22Rv1 (cell line): ENCODE measurements around the gene BEX1.
"Not testable (repeated sequence)": the region's sequence is repeated elsewhere in the genome, so short reads cannot be mapped to it uniquely, and the experiment has no call there.

ENCODE experiments used
- H3K27ac ChIP-seq: fragments of 450-650 bp; 2 replicates; pipeline ENCODE4 v1.5.1; 2017
- CTCF ChIP-seq: fragments of 450-650 bp; IDR thresholded peaks from 2 replicates; pipeline ENCODE4 v1.5.1; 2017; ENCODE audit warnings: mild to moderate bottlenecking
- ZFX ChIP-seq: fragments of 450-650 bp; IDR thresholded peaks from 2 replicates; pipeline ENCODE4 v1.6.1; 2017; ENCODE audit warnings: antibody characterized with exemption, borderline replicate concordance

Gene BEX1

GRCh38 chrX:103063918-103064434 lies at the start of gene BEX1:
Gene BEX1, minus strand, starts transcription at chrX:103064171. Its CDS starts 897 bp downstream, at chrX:103063274.
- TF ChIP-seq CTCF, result no peak
- no peak for TF ChIP-seq ZFX
- peak within 1 kb of the TSS; percentile 65 for H3K27ac ChIP-seq

- H3K27ac ChIP-seq, result not testable (repeated sequence)
Measured at GRCh38 chrX:103109497-103109896, 45.5 kb upstream of the BEX1 start.

DNA sequence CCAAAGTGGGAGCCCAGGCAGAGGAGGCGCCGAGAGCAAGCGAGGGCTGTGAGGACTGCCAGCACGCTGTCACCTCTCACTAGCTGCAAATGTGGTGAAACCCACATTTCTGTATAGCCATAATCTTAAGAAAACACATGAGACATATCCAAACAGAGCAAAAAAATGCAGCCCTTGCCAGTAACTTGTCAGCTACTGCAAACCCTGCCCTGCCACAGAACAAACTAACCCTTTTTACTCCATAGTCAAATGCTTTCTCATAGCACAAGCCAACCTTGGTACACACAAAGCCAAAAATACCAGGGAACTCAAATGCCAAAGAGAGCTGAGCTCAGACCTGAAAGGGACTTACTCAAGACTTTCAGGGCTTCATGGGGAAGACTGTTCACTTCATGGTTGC lies 43.9 kb upstream of the BEX1 start:
- TF ChIP-seq ZFX (no peak), CTCF (no peak)
- H3K27ac ChIP-seq, result no peak overlapping the region

GRCh38 chrX:103107227-103107737 lies 43.3 kb upstream of the BEX1 start:
- not testable (repeated sequence) for H3K27ac ChIP-seq

GRCh38 chrX:103104370-103104769 lies 40.4 kb upstream of the BEX1 start:
- not testable (repeated sequence) for H3K27ac ChIP-seq

DNA sequence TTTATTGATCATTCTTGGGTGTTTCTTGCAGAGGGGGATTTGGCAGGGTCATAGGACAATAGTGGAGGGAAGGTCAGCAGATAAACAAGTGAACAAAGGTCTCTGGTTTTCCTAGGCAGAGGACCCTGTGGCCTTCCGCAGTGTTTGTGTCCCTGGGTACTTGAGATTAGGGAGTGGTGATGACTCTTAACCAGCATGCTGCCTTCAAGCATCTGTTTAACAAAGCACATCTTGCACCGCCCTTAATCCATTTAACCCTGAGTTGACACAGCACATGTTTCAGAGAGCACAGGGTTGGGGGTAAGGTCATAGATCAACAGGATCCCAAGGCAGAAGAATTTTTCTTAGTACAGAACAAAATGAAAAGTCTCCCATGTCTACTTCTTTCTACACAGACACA lies 39.9 kb upstream of the BEX1 start:
- not testable (repeated sequence) for H3K27ac ChIP-seq

DNA sequence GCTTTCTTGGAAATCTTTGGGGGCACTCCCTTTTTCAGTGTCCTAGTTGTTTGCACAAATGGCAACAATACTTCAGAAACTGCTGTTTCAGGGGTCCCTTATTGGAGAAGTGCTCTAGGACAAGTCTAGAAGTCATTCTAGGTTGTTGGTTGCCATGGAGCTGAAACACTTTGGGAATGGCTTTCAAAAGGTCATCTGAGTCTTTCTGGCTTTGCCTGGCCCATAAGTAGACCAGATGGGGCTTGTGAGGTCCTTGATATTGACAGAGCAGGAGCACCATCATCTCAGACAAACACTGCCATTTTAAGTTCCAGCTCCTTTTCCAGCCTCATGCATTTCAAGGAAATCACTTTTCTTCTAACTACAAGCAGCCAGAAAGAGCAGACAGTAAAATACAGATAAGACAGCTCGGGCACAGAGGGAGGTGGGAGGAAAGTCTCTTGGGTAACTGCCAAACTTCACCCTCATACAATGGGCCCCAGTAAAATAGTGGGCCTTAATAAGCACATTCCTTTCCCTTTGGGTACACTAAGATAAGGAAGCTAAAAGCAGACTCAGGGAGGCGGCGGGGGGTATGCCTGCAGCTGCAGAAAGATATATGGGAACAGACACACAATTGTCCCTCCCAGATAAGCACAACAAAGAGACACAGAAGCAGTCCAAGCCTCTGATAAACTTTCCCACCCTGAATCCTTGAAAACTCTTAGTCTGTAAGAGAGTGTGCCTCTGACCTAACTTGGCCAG lies 37.5 kb upstream of the BEX1 start:
- no peak overlapping the region for H3K27ac ChIP-seq

GRCh38 chrX:103100484-103100883 lies 36.5 kb upstream of the BEX1 start:
- no peak overlapping the region for H3K27ac ChIP-seq
- TF ChIP-seq CTCF, result no peak
- TF ChIP-seq ZFX, result no peak

More for the DNA sequence above, 37.5 kb upstream of the BEX1 start:
- TF ChIP-seq ZFX (no peak), CTCF (no peak)

DNA sequence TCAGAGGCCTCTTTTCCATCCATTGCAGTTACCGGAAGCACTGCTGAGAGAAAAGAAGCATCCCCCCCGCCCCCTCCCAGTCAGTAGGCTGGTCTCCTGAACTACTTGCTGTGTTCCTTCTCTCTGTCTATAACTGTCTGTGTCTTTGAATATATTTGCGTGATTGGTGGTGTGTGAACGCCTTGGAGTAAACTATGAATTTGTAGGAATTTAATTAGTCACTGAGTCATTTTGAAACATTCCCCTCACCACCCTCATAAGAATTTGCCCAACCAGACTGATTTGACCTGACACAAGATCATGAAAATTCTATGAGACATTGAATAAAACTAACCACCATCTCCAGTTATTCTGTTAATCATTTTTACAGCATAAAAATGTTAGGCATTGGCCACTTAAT lies 35.7 kb upstream of the BEX1 start:
- no peak for TF ChIP-seq CTCF
- TF ChIP-seq ZFX, result no peak
- no peak overlapping the region for H3K27ac ChIP-seq
